ENCODE data around the gene ACAN.
A peak's percentile ranks its signal among the peaks of the same experiment; 100 is the strongest.

The ACAN gene

DNA sequence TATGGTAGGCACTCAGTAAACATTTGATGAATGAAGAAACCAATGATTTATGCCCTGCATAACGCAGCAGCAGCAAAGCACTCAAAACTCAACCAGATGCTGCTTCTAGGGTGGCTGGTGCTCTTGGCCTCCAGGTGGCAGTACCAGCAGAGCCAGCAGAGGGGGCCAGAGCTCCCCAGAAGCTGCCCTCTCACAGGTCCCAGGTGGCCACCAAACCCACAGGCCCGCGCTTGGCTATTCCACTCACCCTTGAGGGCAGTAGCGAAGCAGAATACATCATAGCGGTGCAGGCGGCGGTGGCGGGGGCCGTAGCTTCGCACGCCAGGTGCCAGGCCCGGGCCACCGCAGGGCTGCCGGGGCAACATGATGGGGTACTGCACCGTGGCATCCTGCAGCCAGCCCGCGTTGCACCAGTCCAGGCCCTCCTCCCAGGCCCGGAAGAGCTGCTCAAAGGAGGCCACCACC lies 75.5 kb downstream of the ACAN start:
- peak; percentile 59 for DNase-seq (ENCODE audit: low read depth)

DNA sequence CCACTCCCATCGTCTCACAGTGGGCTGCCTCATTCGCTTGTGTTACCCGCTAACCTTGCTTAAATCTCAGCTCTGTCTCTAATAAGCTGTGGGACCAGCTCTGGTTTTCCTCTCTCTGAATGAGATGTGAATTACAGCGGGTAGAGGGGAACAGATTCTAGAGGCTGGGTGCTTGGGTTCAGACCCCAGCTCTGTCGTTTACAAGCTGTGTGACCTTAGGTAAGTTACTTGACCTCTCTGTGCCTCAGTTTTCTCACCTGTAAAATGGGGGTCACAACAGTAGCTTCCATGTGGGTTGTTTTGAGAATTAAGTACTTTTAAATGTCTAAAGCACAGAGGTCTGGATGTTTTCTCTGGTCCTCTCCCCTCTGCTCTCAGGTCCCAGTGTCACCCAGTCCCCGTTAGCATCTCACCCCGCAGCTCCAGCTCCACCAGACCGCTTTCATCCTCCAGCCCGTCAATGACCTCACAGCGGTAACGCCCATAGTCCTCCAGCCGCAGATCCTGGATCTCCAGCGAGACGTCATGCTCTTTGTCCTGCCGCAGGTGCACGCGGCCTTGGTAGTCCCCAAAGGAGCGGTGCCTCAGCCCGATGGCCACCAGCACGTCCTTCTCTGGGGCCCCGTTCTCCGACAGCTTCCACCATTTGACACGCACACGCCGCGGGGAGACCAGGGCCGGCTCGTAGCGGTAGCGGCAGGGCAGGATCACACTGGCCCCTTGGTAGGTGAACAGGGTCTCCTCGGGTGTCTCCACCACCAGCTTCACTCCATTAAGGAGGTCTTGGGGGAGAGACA lies 77.9 kb downstream of the ACAN start:
- DNase-seq (ENCODE audit: low read depth) = no peak

DNA sequence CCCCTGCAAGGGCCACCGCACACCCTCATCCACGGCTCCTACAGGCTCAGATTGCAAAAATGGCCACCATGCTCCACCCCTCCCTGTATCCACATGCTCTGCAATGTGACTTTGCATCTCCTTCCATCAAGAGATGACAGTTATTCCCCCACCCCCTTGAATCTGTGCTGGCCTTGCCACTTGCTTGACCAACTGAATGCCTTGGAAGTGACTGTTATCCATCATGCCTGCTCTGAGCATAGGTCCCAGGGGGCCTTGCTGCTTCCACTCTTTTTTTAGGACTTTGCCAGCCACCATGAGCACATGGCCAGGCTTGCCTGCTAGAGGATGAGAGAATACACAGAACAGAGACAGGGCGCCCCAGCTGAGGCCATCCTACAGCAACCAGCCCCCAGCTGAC lies 78.5 kb downstream of the ACAN start:
- DNase-seq (ENCODE audit: low read depth) = no peak

DNA sequence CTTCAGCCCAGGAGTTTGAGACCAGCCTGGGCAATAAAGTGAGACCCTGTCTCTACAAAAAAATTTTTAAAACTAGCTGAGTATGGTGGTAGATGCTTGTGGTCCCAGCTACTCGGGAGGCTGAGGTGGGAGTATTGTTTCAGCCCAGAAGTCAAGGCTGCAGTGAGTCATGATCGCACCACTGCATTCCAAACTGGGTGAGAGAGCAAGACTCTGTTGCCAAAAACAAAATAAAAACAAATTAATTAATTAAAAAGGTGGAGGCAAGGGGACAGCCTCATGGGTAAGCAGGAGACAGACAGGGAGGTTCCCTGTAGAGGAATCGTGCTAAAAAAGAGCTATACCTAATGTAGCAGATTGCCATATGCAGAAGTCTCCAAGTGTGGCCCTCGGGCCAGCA lies 79.5 kb downstream of the ACAN start:
- peak; percentile 42 for DNase-seq (ENCODE audit: low read depth)

DNA sequence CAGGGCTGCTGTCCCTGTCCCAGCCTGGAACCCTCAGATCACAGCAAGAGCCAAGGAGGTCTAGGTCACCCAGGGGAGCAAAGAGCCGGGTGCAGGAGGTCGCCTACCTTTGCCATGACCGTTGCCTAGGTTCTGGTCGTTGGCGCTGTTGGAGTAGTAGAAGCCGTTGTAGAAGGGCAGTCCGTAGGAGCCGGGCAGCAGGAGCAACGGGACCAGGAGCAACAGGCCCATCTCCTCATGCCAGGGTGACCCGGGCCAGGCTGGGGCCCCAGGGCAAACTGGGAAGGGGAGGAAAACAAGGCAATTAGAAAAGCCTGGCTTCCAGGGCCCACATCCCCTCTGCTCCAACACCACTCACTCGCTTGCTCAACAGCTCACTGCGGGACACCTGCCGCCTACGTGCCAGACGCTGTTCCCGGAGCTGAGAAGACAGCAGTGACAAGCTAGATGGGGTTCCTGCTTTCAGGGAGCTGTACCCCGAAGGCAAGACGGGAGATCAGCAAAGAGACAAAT lies 83.9 kb downstream of the ACAN start:
- no peak for DNase-seq (ENCODE audit: low read depth)

DNA sequence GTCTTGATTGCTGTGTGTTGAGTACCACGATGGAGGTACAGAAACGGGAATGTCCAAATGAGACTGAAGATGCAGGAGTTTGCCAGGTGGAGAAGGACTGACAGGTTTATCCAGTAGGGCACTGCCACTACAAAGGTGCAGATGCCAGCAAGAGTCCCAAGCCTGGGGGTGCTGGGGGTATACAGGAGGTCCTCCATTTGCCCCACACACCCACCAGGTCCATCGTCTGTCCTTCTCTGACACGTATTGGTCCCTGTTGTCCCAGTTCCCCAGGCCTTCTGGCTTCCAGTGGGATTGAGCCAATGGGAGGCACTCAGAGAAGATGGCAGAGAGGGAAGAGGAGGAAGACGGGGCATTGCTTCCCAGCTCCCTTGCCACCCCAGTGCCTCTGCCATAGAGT lies 85.5 kb downstream of the ACAN start:
- no peak for DNase-seq (ENCODE audit: low read depth)

DNA sequence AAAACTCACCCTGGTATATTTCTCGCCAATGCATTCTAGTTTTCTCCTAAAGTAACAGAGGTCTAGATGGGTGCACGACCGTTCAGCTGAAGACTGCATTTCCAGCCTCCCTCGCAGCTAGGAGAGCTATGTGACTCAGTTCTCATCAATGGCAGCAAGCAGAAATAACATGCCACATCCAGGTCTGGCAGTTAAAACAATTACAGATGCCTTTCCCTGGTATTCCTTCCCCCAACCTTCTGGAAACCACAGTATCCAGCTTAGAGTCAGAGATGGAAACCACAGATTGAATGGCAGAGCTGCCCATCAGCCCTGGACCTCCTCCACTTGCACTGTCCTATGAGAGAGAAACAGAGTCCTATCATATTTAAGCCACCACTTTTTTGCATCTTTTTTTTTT lies 87.3 kb downstream of the ACAN start:
- peak; percentile 8 for DNase-seq (ENCODE audit: low read depth)

DNA sequence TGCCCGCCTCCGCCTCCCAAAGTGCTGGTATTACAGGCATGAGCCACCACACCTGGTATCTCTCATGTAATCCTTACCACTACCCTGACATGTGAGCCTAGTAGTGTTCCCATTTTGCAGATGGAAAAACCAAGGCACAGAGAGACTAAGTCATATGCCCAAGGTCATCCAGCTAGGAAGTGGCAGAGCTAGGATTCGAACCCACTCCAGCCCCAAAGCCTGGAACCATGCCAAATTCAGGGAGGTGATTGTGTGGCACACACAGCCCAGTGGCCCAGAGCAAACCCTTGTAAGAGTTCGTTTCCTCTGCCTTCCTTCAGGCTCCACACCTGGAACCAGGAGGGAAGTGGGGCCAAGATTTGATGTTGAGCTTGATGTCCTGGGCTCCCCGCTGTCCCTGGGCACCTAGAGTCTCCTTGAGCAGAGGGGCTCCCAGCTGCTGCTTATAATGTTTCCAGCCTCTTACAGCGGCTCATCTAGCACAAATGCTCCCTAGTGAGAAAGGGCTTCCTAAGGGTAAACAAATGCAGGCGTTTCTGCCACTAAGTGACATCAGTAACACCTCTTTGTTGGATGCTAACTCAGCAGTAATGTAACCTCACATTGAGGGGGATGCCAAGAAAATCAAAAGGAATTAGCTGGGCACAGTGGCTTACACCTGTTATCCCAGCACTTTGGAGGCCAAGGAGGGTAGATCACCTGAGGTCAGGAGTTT lies 88.5 kb downstream of the ACAN start:
- DNase-seq (ENCODE audit: low read depth) = no peak

DNA sequence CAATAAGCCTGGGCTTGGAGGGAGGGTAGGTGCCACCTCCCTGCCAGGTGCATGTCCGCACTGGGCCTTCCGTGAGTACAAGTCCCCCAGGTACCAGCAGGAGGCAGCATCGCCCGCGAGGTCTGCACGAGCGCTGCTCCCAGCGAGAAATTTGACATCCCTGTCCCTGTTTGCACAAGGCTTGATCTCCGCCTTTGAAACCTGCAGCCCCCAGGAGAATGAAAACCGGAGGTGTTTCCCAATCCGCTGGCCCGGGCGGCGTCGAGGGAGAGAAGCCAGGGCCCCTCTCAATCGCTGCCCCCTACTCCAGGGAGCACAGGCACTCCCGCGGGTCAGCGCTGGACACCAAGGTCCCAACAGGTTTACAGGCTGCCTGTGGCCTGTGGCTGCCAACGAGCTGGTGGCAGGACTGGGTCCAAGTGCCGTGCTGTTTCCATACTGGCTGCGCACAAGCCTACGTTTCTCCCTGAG lies 91.1 kb downstream of the ACAN start:
- peak; percentile 41 for DNase-seq (ENCODE audit: low read depth)

DNA sequence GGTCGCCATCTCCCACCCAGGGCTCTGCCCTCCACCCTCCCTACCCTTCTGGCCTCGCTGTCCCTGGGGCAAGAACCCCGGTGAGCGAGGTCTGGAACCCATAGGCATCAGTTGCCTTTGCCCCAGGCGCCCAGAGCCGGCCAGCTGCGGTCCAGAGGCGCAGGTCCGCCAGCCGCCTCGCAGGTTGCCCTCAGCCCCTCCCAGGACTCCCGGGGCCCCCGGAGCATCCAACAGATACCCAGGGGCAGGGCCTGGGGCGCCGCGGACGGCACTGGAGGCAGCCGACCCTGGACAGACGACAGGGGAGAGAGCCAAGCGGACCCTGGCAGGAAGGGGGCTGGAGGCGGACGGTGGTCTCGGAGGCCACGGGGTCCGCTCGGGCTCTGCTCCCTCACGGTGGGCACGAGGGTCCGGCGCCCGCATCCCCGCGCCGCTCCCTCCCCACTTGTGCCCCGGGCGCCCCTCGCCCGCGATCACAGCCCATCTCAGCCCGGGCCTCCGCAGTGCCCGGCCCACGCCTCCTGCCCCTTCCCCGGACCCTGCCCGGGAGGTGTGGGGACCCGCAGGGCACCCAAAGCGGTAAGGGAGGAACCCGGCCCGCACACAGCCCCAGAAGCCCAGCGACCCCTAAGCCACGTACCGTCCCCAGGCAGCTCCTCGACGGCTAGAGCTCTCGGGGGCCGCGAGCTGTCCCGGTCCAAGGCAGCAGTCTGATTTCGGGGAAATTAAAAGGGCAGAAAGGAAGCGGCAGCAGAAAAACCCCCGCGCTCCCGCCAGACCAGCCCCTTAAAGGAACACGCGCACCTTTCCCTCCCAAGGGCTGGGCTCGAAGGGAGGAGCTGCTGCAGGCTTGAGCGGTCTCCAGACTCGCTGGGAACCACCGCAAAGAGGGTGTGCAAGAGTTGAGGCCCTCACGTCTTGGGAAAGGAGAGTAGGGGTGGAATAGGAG lies 91.9 kb downstream of the ACAN start, which contains the start of gene HAPLN3:
Gene HAPLN3 (minus strand): TSS at position 726 of the 949 bp plus-strand sequence. CDS start 8,246 bp downstream, outside the sequence.
- peak; percentile 53 for DNase-seq (ENCODE audit: low read depth)

DNA sequence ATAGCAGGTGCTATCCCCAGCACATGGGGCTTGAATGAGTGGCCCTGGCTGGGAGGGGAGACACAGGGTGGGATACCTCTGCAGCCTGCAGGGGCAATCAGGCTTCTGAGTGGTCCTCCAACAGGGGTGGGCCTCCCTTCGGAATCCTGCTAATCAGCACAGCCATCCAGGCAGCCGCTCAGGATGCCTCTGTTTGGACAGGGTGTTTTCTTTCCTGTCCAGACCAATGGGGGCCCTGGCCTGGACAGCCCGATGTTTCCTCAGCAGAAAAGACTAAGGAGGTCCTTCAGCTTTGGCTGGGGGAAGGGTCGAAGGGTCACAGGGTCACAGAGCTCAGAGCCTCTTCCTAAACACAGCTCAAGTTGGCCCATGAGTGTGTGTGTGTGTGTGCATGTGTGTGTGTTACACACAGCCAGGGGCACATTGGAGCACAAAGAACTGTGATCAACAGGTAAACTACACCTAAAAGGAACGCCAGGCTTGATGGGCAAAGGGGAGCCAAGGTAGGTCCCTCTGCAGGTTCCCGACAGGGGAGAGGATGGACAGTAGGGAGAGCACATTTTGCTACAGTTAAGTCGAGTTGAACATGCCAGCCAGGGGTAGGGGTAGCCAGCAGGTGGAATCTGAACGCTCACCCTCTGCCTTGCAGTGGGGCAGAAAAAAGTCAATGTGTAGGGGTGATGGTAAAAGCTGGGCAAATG lies 93.2 kb downstream of the ACAN start:
- DNase-seq (ENCODE audit: low read depth) = no peak

DNA sequence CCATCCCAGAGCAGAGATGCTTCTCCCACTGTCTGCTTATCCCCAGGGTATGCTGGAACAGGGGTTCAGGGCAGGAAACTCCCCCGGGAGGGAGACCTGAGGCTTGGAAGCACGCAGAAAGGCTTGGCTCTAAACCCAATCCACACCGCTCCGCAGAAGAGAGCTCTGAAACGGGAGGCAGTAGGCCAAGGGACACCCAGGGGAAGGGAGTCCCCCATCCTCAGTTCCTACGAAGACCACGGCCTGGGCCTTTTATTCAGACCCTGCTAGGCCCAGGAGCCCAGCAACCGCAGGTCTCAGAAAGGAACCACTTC lies 93.9 kb downstream of the ACAN start:
- no peak for DNase-seq (ENCODE audit: low read depth)

DNA sequence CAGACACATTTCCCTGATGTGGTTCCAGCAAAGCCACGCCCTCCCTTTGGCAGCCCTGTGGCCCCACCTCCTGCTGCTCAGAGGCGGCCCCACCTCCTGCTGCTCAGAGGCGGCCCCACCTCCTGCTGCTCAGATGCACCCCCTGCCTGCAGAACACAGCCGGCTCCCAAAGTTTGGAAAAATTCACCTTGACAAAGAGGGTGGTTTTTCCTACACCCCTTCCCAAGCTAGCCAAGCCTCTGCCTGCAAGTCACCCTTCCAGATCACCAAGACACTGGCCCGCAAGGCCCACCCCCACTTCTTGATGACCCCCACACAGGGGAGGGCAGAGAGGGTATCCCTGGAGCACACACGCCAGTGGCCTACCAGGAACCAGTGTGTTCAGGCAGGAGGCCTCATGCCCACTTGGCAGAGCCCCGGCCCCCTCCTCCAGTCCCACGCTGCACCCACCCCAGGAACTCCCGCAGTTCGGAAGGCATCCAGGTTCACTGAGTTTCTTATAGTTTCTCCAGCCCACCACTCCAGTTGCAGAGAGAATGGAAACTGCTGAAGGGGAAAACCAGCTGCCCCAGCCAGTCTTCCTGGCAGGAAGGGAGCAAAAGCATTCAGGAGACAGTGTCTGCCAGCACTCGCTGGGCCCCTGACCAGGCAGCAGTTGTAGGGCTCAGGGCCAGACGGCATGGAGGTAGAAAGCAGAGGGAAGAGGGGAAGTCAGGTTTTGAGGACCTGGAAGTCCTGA lies 94.4 kb downstream of the ACAN start:
- peak; percentile 85 for DNase-seq (ENCODE audit: low read depth)

DNA sequence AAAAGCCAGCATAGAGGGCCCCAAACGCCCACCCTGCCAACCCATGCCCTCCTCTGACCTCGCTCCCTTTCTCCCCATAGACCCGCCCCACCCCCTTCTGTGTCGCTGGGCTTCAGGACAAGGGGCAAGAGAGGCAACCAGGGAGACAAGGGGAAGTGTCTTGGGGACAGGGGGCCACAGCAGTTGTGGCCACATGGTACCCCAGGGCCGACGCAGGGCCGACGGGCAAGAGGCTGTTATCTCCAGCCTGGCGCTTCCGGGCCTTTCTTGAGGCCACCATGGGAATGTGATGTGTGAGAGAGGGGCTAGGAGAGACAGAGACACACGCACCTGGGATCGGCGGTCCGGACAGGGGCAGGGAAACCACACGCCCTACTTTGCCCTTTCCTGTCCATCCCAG lies 95.5 kb downstream of the ACAN start:
- no peak for DNase-seq (ENCODE audit: low read depth)

DNA sequence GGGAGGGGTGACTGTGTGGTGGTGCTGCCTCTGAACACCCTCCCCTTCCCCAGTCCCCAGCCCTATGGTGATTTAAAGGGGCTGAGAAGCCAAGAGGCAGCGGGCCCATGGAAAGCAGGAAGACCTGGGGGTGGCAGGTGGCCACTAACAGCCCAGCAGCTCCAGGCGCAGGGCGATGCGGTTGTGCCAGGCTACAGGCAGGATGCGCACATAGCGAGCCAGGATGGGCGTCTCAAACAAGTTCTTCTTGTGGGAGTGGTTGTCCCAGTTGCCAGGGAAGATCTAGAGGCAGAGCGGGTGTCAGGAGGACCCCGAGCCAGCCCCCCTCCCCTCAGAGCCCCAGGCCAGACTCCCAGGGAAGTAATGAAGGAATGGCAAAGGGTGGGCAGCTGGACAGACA lies 96.0 kb downstream of the ACAN start:
- DNase-seq (ENCODE audit: low read depth) = no peak

DNA sequence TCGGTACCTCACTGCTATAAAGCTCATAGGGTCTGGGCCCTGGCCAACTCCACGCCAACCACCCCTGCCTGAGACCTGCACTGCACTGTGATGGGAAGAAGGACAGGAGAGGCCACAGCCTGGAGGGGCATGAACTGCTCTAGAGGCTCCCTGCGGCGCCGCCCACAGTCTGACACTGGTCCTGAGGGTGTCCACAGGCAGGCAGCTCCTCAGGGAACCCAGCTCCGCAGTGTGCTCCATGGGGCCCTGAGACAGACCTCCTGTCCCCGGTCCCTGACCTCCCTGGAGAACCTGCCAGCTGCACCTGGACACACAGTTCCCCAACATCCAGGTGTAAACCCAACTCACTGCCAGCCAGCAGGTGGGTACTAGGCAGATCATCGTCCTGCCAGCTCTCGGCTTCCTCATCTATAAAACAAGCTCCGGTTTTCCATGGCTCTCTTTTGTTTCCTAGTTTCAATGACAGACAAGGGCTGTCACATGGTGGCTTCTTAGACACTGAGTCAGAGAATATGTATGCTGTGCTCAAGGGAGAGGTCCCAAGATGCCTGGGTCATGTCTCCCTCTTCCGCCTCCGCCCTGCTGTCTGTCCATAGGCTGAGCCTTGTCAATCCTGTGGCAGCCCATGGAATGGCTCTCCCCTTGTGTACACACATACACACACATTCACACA lies 97.2 kb downstream of the ACAN start:
- DNase-seq (ENCODE audit: low read depth) = peak; percentile 65

DNA sequence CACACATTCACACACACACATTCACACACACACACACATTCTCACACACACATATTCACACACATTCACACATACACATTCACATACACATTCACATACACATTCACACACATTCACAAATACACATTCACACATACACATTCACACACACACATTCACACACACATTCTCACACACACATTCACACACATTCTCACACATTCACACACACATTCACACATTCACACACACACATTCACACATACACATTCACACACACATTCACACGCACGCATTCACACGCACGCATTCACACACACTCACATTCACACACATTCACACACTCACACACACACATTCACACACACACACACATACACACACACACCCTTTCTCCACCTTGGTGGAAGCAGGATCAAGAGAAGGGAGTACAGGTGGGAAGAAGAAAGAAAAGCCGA lies 97.8 kb downstream of the ACAN start:
- DNase-seq (ENCODE audit: low read depth) = no peak

DNA sequence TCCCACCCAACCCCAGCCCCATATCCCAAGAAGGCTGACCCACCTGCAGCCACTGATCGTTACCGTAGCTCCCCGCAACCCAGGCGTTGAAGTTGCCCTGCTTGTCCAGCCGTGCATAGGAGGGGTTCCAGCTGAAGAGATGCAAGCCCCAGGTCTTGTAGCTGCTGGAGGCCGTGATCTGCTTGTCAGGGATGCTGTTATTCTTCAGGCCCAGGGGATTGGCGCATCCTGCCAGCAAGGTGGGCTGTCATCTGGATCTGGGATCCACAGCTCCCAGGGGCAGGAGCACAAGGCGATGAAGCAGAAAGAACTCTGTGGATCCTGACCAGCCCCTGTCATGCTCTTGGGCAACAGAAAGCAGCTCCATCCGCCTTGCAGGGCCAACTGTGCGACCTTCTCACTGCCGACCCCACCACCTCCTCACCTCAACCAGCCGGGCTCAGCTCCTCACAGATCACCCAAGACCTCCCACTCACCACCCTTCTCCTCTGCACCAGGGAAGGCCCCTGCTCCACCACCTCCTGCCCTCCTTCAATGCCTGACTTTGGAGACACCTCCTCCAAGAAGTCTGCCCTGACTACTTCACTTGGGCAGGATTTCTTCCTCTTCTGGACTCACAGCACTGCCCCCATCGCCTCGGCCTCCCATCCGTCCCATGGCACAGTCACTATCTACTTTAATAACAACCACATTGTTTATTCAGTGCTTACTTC lies 98.4 kb downstream of the ACAN start:
- no peak for DNase-seq (ENCODE audit: low read depth)

DNA sequence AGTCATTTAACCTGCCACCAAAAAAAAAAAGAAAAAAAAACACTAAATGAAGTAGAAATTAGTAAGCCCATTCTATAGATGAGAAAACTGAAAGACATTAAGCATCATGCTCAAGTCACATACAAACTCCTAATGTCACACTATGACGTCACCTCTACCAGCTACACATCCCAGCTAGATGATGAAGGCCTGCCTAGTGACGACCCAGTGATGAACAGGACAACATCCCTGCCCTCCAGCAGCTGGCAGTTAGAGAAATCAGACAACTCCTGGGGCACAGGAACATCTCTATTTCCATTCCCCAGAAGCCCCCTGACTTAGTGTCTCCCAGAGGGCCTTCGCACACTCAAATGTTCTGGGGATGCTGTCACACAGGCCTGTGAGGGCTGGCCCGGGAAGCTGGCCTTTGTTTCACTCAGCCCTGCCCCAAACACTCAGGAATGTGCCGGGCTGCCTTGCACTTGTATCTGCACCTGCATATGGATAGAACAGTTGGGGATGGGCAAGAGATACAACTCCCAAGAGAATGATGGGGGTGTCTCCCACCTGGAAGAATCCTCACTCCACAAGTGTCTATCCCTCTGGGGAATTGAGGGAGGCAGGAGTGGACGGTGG lies 99.1 kb downstream of the ACAN start:
- DNase-seq (ENCODE audit: low read depth) = no peak

All from ELR (cell line).